Neural progenitor cell (in vitro differentiated cells): ENCODE data around the gene PSMB2.

ENCODE experiments used
- CTCF ChIP-seq: fragments of 200-600 bp; sonication (generic); IDR thresholded peaks from 2 replicates; pipeline ENCODE4 v1.5.1; 2017; ENCODE audit warnings: antibody characterized with exemption, mild to moderate bottlenecking
- EZH2 ChIP-seq: fragments of 200-600 bp; sonication (generic); IDR thresholded peaks from 2 replicates; pipeline ENCODE4 v1.6.1; 2017; ENCODE audit warnings: antibody characterized with exemption, mild to moderate bottlenecking, moderate library complexity
- EZH2phosphoT487 ChIP-seq: fragments of 200-600 bp; sonication (generic); IDR thresholded peaks from 2 replicates; pipeline ENCODE4 v1.6.1; 2017; ENCODE audit warnings: antibody characterized with exemption

- TF ChIP-seq CTCF (no peak), EZH2phosphoT487 (no peak), EZH2 (no peak)
Observed at GRCh38 chr1:35561297-35561971, 79.9 kb downstream of the PSMB2 start.
